H1 (cell line): ENCODE results near the gene SSR1. TPM values are rescaled to one million over a fixed set of nuclear protein-coding genes. Genes with fewer than 3 reads are reported as not detected.

Experiments used
- ATF2 ChIP-seq: IDR thresholded peaks from 2 replicates; pipeline ENCODE4 v1.6.1; 2012; ENCODE audit warnings: low read length, inconsistent platforms
- ATF3 ChIP-seq: IDR thresholded peaks from 2 replicates; pipeline ENCODE4 v1.6.1; 2011; ENCODE audit warnings: low read depth, mild to moderate bottlenecking, low read length; ENCODE audit not compliant: insufficient read depth
- BCL11A ChIP-seq, 2 experiments: IDR thresholded peaks; one replicate each; pipeline ENCODE4 v1.6.1; 2011; ENCODE audit warnings: low read depth in 2 of 2, low read length in 2 of 2, mild to moderate bottlenecking in 2 of 2
- RXRA ChIP-seq: IDR thresholded peaks from 2 replicates; pipeline ENCODE4 v1.6.1; 2011; ENCODE audit warnings: low read depth, mild to moderate bottlenecking, low read length, moderate library complexity; ENCODE audit not compliant: insufficient read depth
- polyA plus RNA-seq, 7 experiments: library from polyadenylated mRNA; depleted of rRNA in 3 of 7; stranded (reverse) in 5 of 7; unstranded in 2 of 7; fragments of >200 nt in 5 of 7; fragments of 200-250 nt in 2 of 7; gene quantifications; 1 replicate in 5 of 7; 2 replicates in 1 of 7; 4 replicates in 1 of 7; pipeline versions ENCODE4 v1.2.1 to v1.2.3, GENCODE V29; 2011 to 2013; ENCODE audit warnings: missing spikeins in 2 of 7, mixed read lengths in 2 of 7
- total RNA-seq: library from RNA; stranded (reverse); fragmentation: NEBNext Ultra II Directional; extraction: Animal tissue kit (Norgen Biotek cat#: 25700); gene quantifications from 2 replicates; pipeline ENCODE4 v1.2.1, GENCODE V29; 2021

SSR1 gene
- total and polyA plus RNA-seq, 2 of the 8 experiments (the other 6 are each of a cell fraction or from before 2014, with no cell fraction given): 26.6 to 117 TPM

- TF ChIP-seq ATF3 (no peak), RXRA (no peak), ATF2 (no peak), BCL11A (IDR thresholded peaks at IDR 0.05; ENCODE audit: low read depth in 2 of 2, low read length in 2 of 2) (no peak)
These were observed 90.8 kb downstream of the SSR1 start (continued) for GRCh38 chr6:7222197-7222596.
